Measurements from ENCODE around the gene LRRC74B.
"Not testable (repeated sequence)": the region's sequence is repeated elsewhere in the genome, so short reads cannot be mapped to it uniquely, and the experiment has no call there.

LRRC74B gene

GRCh38 chr22:21054714-21055563, 9.2 kb downstream of the LRRC74B start:
- H3K36me3 Mint-ChIP-seq (ENCODE audit: low read depth): no peaks in the 10 kb centered on the region
- TF ChIP-seq CTCF (IDR thresholded peaks at IDR 0.05): no peak
- DNase-seq: no peak
- no peak overlapping the region for H3K4me3 Mint-ChIP-seq
- H3K27ac Mint-ChIP-seq: no peak overlapping the region
- H3K4me1 Mint-ChIP-seq: peaks cover 45% of the 10 kb centered on the region
- no peaks in the 10 kb centered on the region for H3K9me3 Mint-ChIP-seq
- peaks cover 8% of the 10 kb centered on the region for H3K27me3 Mint-ChIP-seq (ENCODE audit: low read depth, poor library complexity)

DNA sequence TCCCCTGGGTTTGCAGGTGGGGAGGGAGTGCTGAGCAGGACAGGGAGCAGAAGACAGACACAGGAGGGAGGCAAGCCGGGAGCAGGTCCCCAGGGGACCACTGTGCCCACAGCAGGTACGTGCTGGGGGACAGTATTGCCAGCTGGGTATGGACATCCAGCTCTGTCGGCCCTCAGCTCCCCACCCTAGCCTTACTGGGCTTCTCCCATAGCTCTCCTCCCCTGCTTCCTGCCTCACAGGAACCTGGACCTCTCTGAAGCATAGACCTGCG, 9.8 kb downstream of the LRRC74B start:
- H3K4me1 Mint-ChIP-seq: peaks cover 45% of the 10 kb centered on the region
- H3K4me3 Mint-ChIP-seq: no peak overlapping the region
- DNase-seq: no peak
- no peaks in the 10 kb centered on the region for H3K9me3 Mint-ChIP-seq
- no peak for TF ChIP-seq CTCF (IDR thresholded peaks at IDR 0.05)
- H3K27ac Mint-ChIP-seq: no peak overlapping the region
- H3K36me3 Mint-ChIP-seq (ENCODE audit: low read depth): no peaks in the 10 kb centered on the region
- H3K27me3 Mint-ChIP-seq (ENCODE audit: low read depth, poor library complexity): peaks cover 12% of the 10 kb centered on the region

GRCh38 chr22:21055880-21056319, 10.2 kb downstream of the LRRC74B start:
- DNase-seq: no peak
- no peak for TF ChIP-seq CTCF (IDR thresholded peaks at IDR 0.05)
- H3K27ac Mint-ChIP-seq: peak overlapping the region; percentile 88
- no peaks in the 10 kb centered on the region for H3K36me3 Mint-ChIP-seq (ENCODE audit: low read depth)
- no peak overlapping the region for H3K4me3 Mint-ChIP-seq
- H3K9me3 Mint-ChIP-seq: no peaks in the 10 kb centered on the region
- peaks cover 12% of the 10 kb centered on the region for H3K27me3 Mint-ChIP-seq (ENCODE audit: low read depth, poor library complexity)
- peaks cover 45% of the 10 kb centered on the region for H3K4me1 Mint-ChIP-seq

- not testable (repeated sequence) for H3K27me3 Mint-ChIP-seq (ENCODE audit: low read depth, poor library complexity); H3K4me3 Mint-ChIP-seq; H3K36me3 Mint-ChIP-seq (ENCODE audit: low read depth); H3K9me3 Mint-ChIP-seq; H3K27ac Mint-ChIP-seq; DNase-seq
- H3K4me1 Mint-ChIP-seq: peaks cover 17% of the 10 kb centered on the region
These were observed 14.6 kb downstream of the LRRC74B start for GRCh38 chr22:21060363-21060762.

DNA sequence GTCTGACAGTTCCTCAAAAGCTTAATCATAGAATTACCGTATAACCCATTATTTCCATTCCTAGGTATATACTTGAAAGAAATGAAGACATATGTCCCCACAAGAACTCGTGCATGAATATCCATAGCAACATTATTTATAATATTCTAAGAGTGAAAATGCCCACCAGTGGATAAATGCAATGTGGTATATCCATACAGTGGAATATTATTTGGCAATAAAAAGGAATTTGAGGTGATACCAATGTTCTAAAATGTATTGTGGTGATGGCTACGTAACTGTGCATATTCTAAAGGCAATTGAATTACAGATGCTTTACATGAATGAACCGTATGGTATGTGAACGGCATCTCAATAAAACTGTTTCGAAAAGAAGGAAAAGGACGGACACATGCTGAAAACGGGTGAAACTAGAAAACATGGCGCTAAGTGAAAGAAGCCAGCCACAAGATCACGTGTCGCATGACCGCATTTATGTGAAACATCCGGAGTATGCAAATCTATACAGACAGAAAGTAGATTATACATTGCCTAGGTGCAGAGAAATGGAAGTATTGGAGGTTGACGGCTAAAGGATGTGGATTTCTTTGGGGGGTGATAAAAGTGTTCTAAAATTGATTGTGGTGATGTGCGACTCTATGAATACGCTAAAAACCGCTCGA, 16.0 kb downstream of the LRRC74B start:
- H3K27me3 Mint-ChIP-seq (ENCODE audit: low read depth, poor library complexity); DNase-seq; H3K4me3 Mint-ChIP-seq; H3K36me3 Mint-ChIP-seq (ENCODE audit: low read depth); H3K27ac Mint-ChIP-seq; H3K9me3 Mint-ChIP-seq; H3K4me1 Mint-ChIP-seq: not testable (repeated sequence)

- H3K4me3 Mint-ChIP-seq; H3K9me3 Mint-ChIP-seq; H3K27ac Mint-ChIP-seq; DNase-seq; H3K27me3 Mint-ChIP-seq (ENCODE audit: low read depth, poor library complexity); H3K36me3 Mint-ChIP-seq (ENCODE audit: low read depth): not testable (repeated sequence)
- peaks cover 15% of the 10 kb centered on the region for H3K4me1 Mint-ChIP-seq
These were observed 18.7 kb downstream of the LRRC74B start for GRCh38 chr22:21064425-21064824.

DNA sequence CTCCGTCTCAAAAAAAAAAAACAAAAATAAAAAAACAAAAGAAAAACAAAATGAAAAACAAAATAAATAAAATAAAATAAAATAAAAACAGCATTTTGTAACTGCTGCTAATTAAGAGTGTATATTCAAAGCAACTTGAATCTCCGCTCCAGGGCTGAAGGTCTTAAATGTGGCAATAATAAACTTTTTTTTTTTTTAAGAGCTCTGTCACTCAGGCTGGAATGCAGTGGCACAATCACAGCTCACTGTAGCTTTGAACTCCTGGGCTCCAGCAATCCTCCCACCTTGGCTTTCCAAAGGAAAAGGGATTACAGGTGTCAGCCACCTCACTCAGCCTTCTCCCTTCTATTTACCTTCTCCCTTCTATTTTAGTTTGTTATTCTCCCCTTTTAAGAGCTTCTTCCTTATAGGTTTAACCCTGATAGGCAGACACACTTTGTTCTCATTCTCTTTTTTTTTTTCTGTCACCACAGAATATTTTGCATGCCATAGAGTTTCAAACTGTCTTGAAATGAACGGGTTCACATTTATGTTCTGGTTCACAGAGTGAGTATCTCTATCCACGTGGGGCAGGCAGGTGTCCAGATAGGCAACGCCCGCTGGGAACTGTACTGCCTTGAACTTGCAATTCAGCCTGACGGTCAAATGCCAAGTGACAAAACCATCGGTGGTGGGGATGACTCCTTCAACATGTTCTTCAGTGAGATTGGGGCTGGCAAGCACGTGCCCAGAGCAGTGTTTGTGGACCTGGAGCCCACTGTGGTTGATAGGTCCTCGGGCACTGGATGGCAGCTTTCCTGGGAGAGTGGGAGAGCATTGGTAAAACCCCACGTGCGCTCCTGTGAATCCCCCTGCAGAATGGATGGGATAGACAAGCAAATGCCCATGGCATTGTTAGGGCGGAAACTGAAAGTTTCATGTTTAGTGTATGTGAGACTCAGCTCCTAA, 19.4 kb downstream of the LRRC74B start:
- H3K4me3 Mint-ChIP-seq: no peak overlapping the region
- no peak for TF ChIP-seq CTCF (IDR thresholded peaks at IDR 0.05)
- H3K27me3 Mint-ChIP-seq (ENCODE audit: low read depth, poor library complexity): peaks cover 5% of the 10 kb centered on the region
- no peak overlapping the region for H3K27ac Mint-ChIP-seq
- DNase-seq: no peak
- H3K36me3 Mint-ChIP-seq (ENCODE audit: low read depth): no peaks in the 10 kb centered on the region
- peaks cover 15% of the 10 kb centered on the region for H3K4me1 Mint-ChIP-seq
- H3K9me3 Mint-ChIP-seq: peaks cover 7% of the 10 kb centered on the region

Measured in nephron progenitor cell (in vitro differentiated cells).